ENCODE data around the gene GRK5. TPM values are rescaled to one million over a fixed set of nuclear protein-coding genes. Genes with fewer than 3 reads are reported as not detected.
A peak's percentile ranks its signal among the peaks of the same experiment; 100 is the strongest.

GRK5 gene
- total and polyA plus RNA-seq, 12 donors = 9.3 to 96.4 (median 21.5) TPM

DNA sequence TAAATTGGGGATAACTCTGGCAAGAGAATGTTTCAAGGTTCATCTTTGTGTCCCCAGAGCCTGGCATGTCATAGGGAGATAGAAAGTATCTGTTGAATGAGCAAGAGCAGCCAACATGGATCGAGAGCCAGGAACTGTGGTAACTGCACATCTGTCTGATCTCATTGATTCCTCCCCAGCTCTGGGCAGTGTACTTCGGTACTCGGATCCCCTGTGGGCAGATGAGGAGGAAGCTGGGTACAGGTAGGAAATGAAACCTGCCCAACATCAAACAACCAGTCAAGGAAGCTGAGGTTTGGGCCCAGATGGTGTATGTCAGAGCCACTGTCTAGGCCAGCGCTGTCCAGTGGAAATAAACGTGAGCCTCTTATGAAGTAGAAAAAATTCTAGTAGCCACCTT is 76.4 kb downstream of the GRK5 start:
- H3K4me1 ChIP-seq (replicated peaks in 1 of 2) = peaks cover 35 to 66% of the 10 kb centered on the region in 2 donors
- no peak overlapping the region for H3K4me3 ChIP-seq
- 58 to 71% (median 67%) methylated on average over 5 of the region's 5 CpGs for WGBS, 4 donors

DNA sequence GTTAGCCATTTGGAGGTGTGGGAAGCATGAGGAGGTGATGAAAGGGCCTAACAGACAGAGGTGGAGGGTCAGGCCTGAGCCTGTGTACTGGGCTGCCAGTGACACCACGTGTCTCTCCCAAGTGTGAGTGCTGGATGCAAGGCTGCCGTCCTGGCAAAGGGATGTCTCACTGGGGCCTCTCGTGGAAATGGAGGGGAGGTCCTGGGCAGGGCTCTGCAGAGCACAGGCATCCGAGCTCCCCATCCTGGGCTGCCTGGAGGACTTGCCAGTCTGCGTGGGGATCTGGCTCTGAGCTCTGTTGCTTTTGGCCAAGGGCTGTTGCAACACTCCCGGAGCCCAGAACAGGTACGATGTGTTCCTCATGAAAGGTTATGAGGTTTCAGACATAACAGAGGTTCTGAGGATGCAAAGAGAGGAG is 77.3 kb downstream of the GRK5 start:
- WGBS, 4 donors = 71 to 78% (median 75%) methylated on average over 3 to 7 of the region's 7 CpGs
- Histone ChIP-seq H3K4me1 (replicated peaks in 1 of 2) (peaks cover 44 to 75% of the 10 kb centered on the region in 2 donors), H3K36me3 (replicated peaks in 1 of 2) (no peaks in the 10 kb centered on the region), H3K27ac (peak overlapping the region in 2 of 5 donors; percentile 50 to 71), H3K4me3 (no peak overlapping the region), H3K9me3 (replicated peaks in 1 of 3) (no peaks in the 10 kb centered on the region), H3K27me3 (no peaks in the 10 kb centered on the region)
- no peak for DNase-seq
- intact Hi-C loops (cut with DNase I) = no loop called here
- TF ChIP-seq POLR2A (IDR thresholded peaks at IDR 0.05) = no peak
- TF ChIP-seq, protein P1, sequence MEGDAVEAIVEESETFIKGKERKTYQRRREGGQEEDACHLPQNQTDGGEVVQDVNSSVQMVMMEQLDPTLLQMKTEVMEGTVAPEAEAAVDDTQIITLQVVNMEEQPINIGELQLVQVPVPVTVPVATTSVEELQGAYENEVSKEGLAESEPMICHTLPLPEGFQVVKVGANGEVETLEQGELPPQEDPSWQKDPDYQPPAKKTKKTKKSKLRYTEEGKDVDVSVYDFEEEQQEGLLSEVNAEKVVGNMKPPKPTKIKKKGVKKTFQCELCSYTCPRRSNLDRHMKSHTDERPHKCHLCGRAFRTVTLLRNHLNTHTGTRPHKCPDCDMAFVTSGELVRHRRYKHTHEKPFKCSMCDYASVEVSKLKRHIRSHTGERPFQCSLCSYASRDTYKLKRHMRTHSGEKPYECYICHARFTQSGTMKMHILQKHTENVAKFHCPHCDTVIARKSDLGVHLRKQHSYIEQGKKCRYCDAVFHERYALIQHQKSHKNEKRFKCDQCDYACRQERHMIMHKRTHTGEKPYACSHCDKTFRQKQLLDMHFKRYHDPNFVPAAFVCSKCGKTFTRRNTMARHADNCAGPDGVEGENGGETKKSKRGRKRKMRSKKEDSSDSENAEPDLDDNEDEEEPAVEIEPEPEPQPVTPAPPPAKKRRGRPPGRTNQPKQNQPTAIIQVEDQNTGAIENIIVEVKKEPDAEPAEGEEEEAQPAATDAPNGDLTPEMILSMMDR (IDR thresholded peaks at IDR 0.05) = no peak

More for the DNA sequence above, 76.4 kb downstream of the GRK5 start:
- Histone ChIP-seq H3K27ac (peak overlapping the region in 2 of 5 donors; percentile 50 to 70), H3K36me3 (replicated peaks in 1 of 2) (no peaks in the 10 kb centered on the region), H3K9me3 (replicated peaks in 1 of 3) (no peaks in the 10 kb centered on the region), H3K27me3 (no peaks in the 10 kb centered on the region)
- DNase-seq = peak in 1 of 7 donors; percentile 42
- intact Hi-C loops (cut with DNase I) = no loop called here
- no peak for TF ChIP-seq POLR2A (IDR thresholded peaks at IDR 0.05)
- TF ChIP-seq, protein P1 (IDR thresholded peaks at IDR 0.05) = no peak

DNA sequence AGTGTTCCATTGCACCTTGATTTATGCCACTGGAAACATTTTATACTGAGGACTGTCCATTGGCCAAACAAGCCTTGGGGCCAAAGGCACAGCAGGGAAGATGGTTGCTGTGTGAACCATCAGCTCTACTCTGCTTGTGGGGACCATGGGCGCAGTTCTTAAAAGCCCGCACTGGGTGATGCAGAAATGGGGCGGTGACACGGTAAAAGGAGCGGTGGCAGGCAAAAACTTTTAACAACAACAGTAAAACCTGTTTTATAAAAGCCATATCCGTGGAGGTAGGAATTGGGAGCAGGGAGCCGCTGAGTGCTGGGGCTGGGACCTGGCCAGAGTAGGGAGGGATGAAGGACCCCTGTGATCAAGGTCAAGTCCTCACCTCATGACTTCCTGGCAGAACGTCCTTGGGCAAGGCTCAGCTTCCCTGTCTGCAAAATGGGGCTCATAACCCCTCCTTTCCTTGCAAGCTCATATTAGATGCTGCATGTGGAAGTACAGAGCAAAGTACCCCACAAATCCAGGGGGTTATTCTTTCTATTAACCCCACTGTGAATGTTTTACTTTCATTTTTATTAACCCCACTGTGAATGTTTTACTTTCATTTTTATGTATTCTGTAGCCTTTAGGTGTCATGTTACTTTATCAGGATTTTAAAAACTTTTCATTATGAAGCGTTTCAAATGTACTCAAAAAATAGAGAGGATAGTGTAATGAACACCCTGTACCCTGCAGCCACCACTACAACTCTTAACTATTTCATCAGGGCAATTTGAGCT is 78.3 kb downstream of the GRK5 start:
- Histone ChIP-seq H3K27me3 (no peaks in the 10 kb centered on the region), H3K27ac (peak overlapping the region in 2 of 5 donors; percentile 20 to 71), H3K36me3 (replicated peaks in 1 of 2) (no peaks in the 10 kb centered on the region), H3K9me3 (replicated peaks in 1 of 3) (no peaks in the 10 kb centered on the region), H3K4me3 (no peak overlapping the region), H3K4me1 (replicated peaks in 1 of 2) (peaks cover 45 to 75% of the 10 kb centered on the region in 2 donors)
- intact Hi-C loops (cut with DNase I) = no loop called here
- no peak for DNase-seq
- 67 to 71% (median 69%) methylated on average over 9 of the region's 9 CpGs for WGBS, 4 donors
- no peak for TF ChIP-seq POLR2A (IDR thresholded peaks at IDR 0.05)
- TF ChIP-seq, protein P1 (IDR thresholded peaks at IDR 0.05) = no peak

DNA sequence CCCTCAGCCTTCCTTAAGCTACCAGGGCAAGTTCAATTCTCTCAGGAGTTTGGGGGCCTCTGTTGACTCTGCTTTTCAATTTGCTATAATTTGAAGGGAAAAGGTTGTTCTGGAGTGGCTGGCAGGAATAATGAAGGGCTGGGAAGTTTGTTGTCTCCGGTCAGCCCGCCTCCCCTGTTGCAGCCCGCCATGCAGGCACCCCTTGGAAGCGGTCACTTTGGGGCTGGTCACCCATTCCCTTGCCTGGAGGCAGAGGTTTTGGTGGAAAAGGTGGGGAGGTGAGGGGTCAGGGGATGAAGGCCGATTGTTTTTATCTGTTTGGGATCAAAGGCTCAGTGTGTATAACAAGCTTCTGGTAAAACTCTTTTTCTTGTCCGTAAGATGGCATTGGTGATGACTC is 79.1 kb downstream of the GRK5 start:
- no peaks in the 10 kb centered on the region for H3K9me3 ChIP-seq (replicated peaks in 1 of 3)
- intact Hi-C loops (cut with DNase I) = no loop called here
- H3K36me3 ChIP-seq (replicated peaks in 1 of 2) = no peaks in the 10 kb centered on the region
- TF ChIP-seq, protein P1 (IDR thresholded peaks at IDR 0.05) = no peak
- no peak for TF ChIP-seq POLR2A (IDR thresholded peaks at IDR 0.05)
- no peak overlapping the region for H3K4me3 ChIP-seq
- DNase-seq = no peak
- H3K27me3 ChIP-seq = no peaks in the 10 kb centered on the region
- peak overlapping the region in 2 of 5 donors; percentile 20 to 71 for H3K27ac ChIP-seq
- peaks cover 40 to 71% of the 10 kb centered on the region in 2 donors for H3K4me1 ChIP-seq (replicated peaks in 1 of 2)
- WGBS, 4 donors = 88 to 94% (median 92%) methylated on average over 6 of the region's 6 CpGs
